KMS-11 (cell line): ENCODE data around the gene RPS14.

ENCODE experiments used
- H2AFZ ChIP-seq: fragments of 200-600 bp; sonication (generic); 2 replicates; pipeline ENCODE4 v1.6.1; 2016; ENCODE audit warnings: antibody characterized with exemption, mixed run types, low read depth
- H3K27ac ChIP-seq: fragments of 200-600 bp; sonication (generic); 2 replicates; pipeline ENCODE4 v1.6.1; 2016; ENCODE audit warnings: mild to moderate bottlenecking, mixed run types
- H3K27me3 ChIP-seq: fragments of 200-600 bp; sonication (generic); 2 replicates; pipeline ENCODE4 v1.6.1; 2017; ENCODE audit warnings: mild to moderate bottlenecking, low read depth, mixed run types, moderate library complexity; ENCODE audit not compliant: insufficient read depth
- H3K36me3 ChIP-seq: fragments of 200-600 bp; sonication (generic); 2 replicates; pipeline ENCODE4 v1.6.1; 2017; ENCODE audit warnings: mild to moderate bottlenecking, mixed run types; ENCODE audit not compliant: insufficient read depth
- H3K4me1 ChIP-seq: fragments of 200-600 bp; sonication (generic); 2 replicates; pipeline ENCODE4 v1.6.1; 2016; ENCODE audit warnings: mild to moderate bottlenecking, low read depth, mixed run types; ENCODE audit not compliant: poor library complexity, severe bottlenecking
- H3K4me2 ChIP-seq: fragments of 200-600 bp; sonication (generic); 2 replicates; pipeline ENCODE4 v1.7.0; 2016; ENCODE audit warnings: mild to moderate bottlenecking, mixed run types
- H3K4me3 ChIP-seq: fragments of 200-600 bp; sonication (generic); IDR thresholded peaks from 2 replicates; pipeline ENCODE4 v1.6.1; 2017; ENCODE audit warnings: low read depth, low read length, mixed read lengths; ENCODE audit not compliant: insufficient read depth
- H3K79me2 ChIP-seq: fragments of 200-600 bp; sonication (generic); 2 replicates; pipeline ENCODE4 v1.6.1; 2016; ENCODE audit warnings: low read depth, mixed run types; ENCODE audit not compliant: insufficient read depth
- H3K9ac ChIP-seq: fragments of 200-600 bp; sonication (generic); 2 replicates; pipeline ENCODE4 v1.6.1; 2016; ENCODE audit warnings: mild to moderate bottlenecking, mixed run types
- H4K20me1 ChIP-seq: fragments of 200-600 bp; sonication (generic); 2 replicates; pipeline ENCODE4 v1.6.1; 2016; ENCODE audit warnings: mild to moderate bottlenecking, mixed run types; ENCODE audit not compliant: insufficient read depth
- TF ChIP-seq, protein P1 (sequence below): fragments of 200-600 bp; sonication (generic); conservative IDR thresholded peaks from 2 replicates; pipeline ENCODE4 v1.6.1; 2017; ENCODE audit warnings: low read depth, mild to moderate bottlenecking, antibody characterized with exemption, low read length, moderate library complexity, mixed read lengths

The RPS14 gene

DNA sequence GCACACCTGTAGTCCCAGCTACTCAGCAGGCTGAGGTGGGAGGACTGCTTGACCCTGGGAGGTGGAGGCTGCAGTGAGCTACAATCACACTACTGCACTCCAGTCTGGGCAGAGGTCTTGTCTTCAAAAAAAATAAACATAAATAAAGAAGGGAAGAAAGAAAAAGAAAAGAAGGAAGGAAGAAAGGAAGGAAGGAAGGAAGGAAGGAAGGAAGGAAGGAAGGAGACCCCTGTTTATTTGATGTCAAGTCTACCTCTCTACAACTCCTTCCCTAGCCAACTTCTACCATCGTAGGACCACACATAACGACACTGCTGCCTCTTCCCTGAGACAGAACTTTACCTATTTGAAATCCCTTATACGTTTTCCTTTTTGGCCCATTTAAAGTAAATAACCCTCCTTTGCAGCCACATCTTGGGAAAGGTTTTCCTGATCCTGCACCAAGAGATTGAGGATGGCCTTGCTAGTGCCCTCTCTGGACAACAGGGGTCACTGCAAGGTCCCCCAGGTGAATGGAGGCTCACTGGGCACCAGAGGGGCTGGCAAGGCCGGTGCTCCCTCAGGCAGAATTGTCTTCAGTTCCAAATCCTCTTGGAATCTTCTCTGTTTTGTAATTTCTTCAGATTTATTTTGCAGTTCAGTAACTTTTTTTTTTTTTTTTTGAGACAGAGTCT is 10.5 kb downstream of the RPS14 start:
- TF ChIP-seq, protein P1, sequence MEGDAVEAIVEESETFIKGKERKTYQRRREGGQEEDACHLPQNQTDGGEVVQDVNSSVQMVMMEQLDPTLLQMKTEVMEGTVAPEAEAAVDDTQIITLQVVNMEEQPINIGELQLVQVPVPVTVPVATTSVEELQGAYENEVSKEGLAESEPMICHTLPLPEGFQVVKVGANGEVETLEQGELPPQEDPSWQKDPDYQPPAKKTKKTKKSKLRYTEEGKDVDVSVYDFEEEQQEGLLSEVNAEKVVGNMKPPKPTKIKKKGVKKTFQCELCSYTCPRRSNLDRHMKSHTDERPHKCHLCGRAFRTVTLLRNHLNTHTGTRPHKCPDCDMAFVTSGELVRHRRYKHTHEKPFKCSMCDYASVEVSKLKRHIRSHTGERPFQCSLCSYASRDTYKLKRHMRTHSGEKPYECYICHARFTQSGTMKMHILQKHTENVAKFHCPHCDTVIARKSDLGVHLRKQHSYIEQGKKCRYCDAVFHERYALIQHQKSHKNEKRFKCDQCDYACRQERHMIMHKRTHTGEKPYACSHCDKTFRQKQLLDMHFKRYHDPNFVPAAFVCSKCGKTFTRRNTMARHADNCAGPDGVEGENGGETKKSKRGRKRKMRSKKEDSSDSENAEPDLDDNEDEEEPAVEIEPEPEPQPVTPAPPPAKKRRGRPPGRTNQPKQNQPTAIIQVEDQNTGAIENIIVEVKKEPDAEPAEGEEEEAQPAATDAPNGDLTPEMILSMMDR, result peak; percentile 54; the same call in 1 of the 2 replicates
- no peaks in the 10 kb centered on the region; the same call in 1 of the 2 replicates for H3K36me3 ChIP-seq
- H4K20me1 ChIP-seq, result no peaks in the 10 kb centered on the region
- no peak overlapping the region for H3K4me2 ChIP-seq
- H3K27ac ChIP-seq, result no peak overlapping the region
- H3K9ac ChIP-seq, result no peak overlapping the region
- H3K79me2 ChIP-seq, result no peaks in the 10 kb centered on the region
- H3K4me3 ChIP-seq, result no peak overlapping the region
- peaks cover 10% of the 10 kb centered on the region for H3K4me1 ChIP-seq
- no peaks in the 10 kb centered on the region for H3K27me3 ChIP-seq
- H2AFZ ChIP-seq, result no peak overlapping the region

DNA sequence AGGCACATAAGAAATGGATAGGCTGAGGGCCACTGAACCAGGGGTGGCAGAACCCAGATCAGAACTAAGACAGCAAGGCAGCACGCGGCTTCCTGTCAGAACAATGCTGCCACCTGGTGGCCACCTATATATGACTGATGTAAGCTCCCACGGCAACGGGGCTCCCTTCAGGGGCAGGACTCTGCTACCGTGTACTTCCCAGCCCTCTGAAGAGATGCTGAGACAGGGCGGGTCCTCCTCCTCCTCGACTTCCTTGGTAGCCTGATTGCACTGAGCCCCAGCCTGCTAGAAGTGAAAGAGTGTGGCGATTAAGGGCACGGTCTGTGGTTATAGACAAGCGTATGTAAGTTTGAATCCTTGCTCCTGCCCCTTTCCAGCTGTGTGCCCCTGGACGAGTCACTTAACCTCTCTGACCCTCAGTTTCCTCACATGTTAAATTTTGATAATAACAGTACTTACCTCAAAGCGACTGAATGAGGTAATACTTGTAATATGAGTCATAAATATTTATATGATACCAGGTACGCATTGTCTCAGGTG is 13.3 kb downstream of the RPS14 start:
- H3K4me1 ChIP-seq, result peaks cover 10% of the 10 kb centered on the region
- no peak overlapping the region for H3K4me3 ChIP-seq
- H3K27me3 ChIP-seq, result no peaks in the 10 kb centered on the region
- no peak overlapping the region for H3K9ac ChIP-seq
- no peak overlapping the region for H3K27ac ChIP-seq
- H3K79me2 ChIP-seq, result no peaks in the 10 kb centered on the region
- 0 out of 2 replicates have a peak overlapping the region, but pooled peaks have one; percentile 33 for H3K4me2 ChIP-seq
- TF ChIP-seq, protein P1, result peak; percentile 81
- no peaks in the 10 kb centered on the region for H4K20me1 ChIP-seq
- H2AFZ ChIP-seq, result peak overlapping the region; percentile 64
- no peaks in the 10 kb centered on the region for H3K36me3 ChIP-seq

DNA sequence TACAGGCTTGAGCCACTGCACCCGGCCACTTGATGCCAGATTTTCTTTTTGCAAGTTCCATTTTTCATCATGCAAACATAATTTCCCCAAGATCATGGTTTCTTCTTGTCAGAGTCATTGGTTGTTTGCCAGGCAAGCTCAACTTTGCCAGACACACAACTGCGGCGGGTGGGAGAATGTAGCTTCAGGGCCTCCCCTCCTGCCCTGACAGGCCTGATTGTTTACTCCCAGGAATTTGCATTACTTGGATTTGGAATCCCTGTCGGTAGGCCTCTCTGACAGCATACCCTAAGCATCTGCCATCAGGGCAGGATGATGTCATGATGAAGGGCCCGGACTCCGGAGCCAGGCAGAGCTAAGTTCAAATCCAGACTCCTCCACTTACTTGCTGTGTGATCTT is 15.1 kb downstream of the RPS14 start:
- Histone ChIP-seq H4K20me1 (no peaks in the 10 kb centered on the region), H3K4me3 (no peak overlapping the region), H3K36me3 (no peaks in the 10 kb centered on the region), H3K9ac (no peak overlapping the region), H3K79me2 (no peaks in the 10 kb centered on the region), H3K4me1 (peaks cover 10% of the 10 kb centered on the region), H3K4me2 (no peak overlapping the region), H3K27ac (no peak overlapping the region), H3K27me3 (no peaks in the 10 kb centered on the region), H2AFZ (no peak overlapping the region)
- TF ChIP-seq, protein P1, result no peak

DNA sequence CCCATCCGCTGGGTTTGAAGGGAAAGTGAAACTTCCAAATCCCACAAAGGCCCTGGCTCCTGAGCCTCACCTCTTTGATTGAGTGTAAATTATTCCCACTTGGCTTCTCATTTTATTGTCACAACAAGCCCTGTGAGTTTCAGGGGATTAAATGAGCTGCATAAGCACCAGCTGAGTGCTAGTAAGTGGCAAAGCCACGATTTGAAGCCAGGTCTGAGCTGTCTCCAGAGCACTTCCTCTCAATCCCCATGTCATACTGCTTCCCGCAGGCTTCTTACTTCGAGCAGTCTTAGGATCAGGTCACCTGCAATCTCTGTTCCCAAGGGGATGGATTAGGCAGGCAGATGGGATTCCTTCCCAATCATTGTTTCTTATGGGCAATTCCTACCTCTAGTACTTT is 18.0 kb downstream of the RPS14 start:
- no peak overlapping the region for H3K27ac ChIP-seq
- no peaks in the 10 kb centered on the region for H3K27me3 ChIP-seq
- H3K4me2 ChIP-seq, result no peak overlapping the region
- TF ChIP-seq, protein P1, result no peak
- no peaks in the 10 kb centered on the region for H3K36me3 ChIP-seq
- H3K4me3 ChIP-seq, result no peak overlapping the region
- H3K79me2 ChIP-seq, result no peaks in the 10 kb centered on the region
- no peak overlapping the region for H2AFZ ChIP-seq
- peaks cover 10% of the 10 kb centered on the region for H3K4me1 ChIP-seq
- H3K9ac ChIP-seq, result no peak overlapping the region
- no peaks in the 10 kb centered on the region for H4K20me1 ChIP-seq
